SK-N-MC (cell line): ENCODE measurements around the gene ISYNA1.

Source experiments
- FOXP2 ChIP-seq: optimal IDR thresholded peaks from 2 replicates; pipeline ENCODE3; 2011; ENCODE audit warnings: mild to moderate bottlenecking, moderate library complexity; ENCODE audit not compliant: insufficient read depth; ENCODE audit errors: extremely low read length, control extremely low read depth
- POLR2AphosphoS5 ChIP-seq: IDR thresholded peaks from 2 replicates; pipeline ENCODE4 v1.6.1; 2012; ENCODE audit warnings: mild to moderate bottlenecking, low read depth, low read length, borderline replicate concordance

- TF ChIP-seq POLR2AphosphoS5 (no peak), FOXP2 (no peak)
These were observed 25.2 kb downstream of the ISYNA1 start for GRCh38 chr19:18412610-18413239.
